CD4-positive, alpha-beta T cell treated with Interleukin-4 for 1 hour (primary cell): Measurements from ENCODE around the gene MMS19.
"Not testable (repeated sequence)": the region's sequence is repeated elsewhere in the genome, so short reads cannot be mapped to it uniquely, and the experiment has no call there.

Source experiments
- DNase-seq, 2 donors: peaks; one replicate each; pipeline ENCODE4 v3.0.0-alpha.2; 2020 to 2022

The MMS19 gene

GRCh38 chr10:97502916-97503315, 4.7 kb upstream of the MMS19 start:
- DNase-seq = no peak

- DNase-seq = no peak
Measured at GRCh38 chr10:97500297-97500575, 2.0 kb upstream of the MMS19 start.

GRCh38 chr10:97499561-97500296, 1.5 kb upstream of the MMS19 start:
- DNase-seq = no peak

GRCh38 chr10:97498841-97499560, 779 bp upstream of the MMS19 start, which contains the start of gene UBTD1:
UBTD1 (plus strand) TSS chr10:97498924; CDS start chr10:97499204, 280 bp downstream.
- peak; percentile 19 to 28 for DNase-seq

- peak; percentile 63 to 68 for DNase-seq
Measured at GRCh38 chr10:97497572-97498075, 598 bp downstream of the MMS19 start.

- peak; percentile 24 to 27 for DNase-seq
Measured at GRCh38 chr10:97494863-97495506, 3.2 kb downstream of the MMS19 start.

- no peak for DNase-seq
Measured at GRCh38 chr10:97494151-97494550, 4.1 kb downstream of the MMS19 start.

GRCh38 chr10:97490592-97490991, 7.6 kb downstream of the MMS19 start:
- DNase-seq = no peak

- DNase-seq = no peak
Measured at GRCh38 chr10:97485647-97486281, 12.5 kb downstream of the MMS19 start.

GRCh38 chr10:97483921-97484320, 14.3 kb downstream of the MMS19 start:
- no peak for DNase-seq

- DNase-seq = no peak
Measured at GRCh38 chr10:97483506-97483905, 14.7 kb downstream of the MMS19 start.

GRCh38 chr10:97482381-97482780, 15.8 kb downstream of the MMS19 start:
- DNase-seq = no peak

- DNase-seq = no peak
Measured at GRCh38 chr10:97481071-97481470, 17.2 kb downstream of the MMS19 start.

GRCh38 chr10:97479939-97480338, 18.3 kb downstream of the MMS19 start:
- DNase-seq = no peak

GRCh38 chr10:97479410-97479809, 18.8 kb downstream of the MMS19 start:
- not testable (repeated sequence) for DNase-seq

- DNase-seq = no peak
Measured at GRCh38 chr10:97475936-97476594, 22.2 kb downstream of the MMS19 start.

GRCh38 chr10:97474918-97475317, 23.3 kb downstream of the MMS19 start:
- no peak for DNase-seq

GRCh38 chr10:97468781-97469180, 29.4 kb downstream of the MMS19 start:
- not testable (repeated sequence) for DNase-seq

GRCh38 chr10:97468162-97468561, 30.1 kb downstream of the MMS19 start:
- no peak for DNase-seq

GRCh38 chr10:97466755-97467154, 31.5 kb downstream of the MMS19 start:
- no peak for DNase-seq

GRCh38 chr10:97465982-97466381, 32.2 kb downstream of the MMS19 start:
- DNase-seq = no peak

- no peak for DNase-seq
Measured at GRCh38 chr10:97464226-97464625, 34.0 kb downstream of the MMS19 start.
